Endothelial cell of umbilical vein (primary cell): ENCODE data around the gene CSNK1G1. TPM values are rescaled to one million over a fixed set of nuclear protein-coding genes. Genes with fewer than 3 reads are reported as not detected.

Source experiments
- BruUV-seq: library from RNA; stranded (reverse); fragments of 400-500 nt; replicated peaks from 2 replicates; lab custom pipeline; 2021; lab: Mats Ljungman, UMichigan
- CTCF ChIA-PET: fragments of 300-600, 350-600 bp; sonication (Branson Sonifier 250); formaldehyde crosslinking; loops from one replicate; lab custom pipeline; 2021; ENCODE audit warnings: antibody characterized with exemption, inconsistent platforms; lab: Charles Lee
- POLR2A ChIA-PET: fragments of 300-600, 350-600 bp; sonication (Branson Sonifier 250); formaldehyde crosslinking; loops from one replicate; lab custom pipeline; 2021; ENCODE audit warnings: antibody characterized with exemption, inconsistent platforms; lab: Charles Lee
- DNase-seq: peaks from one replicate; pipeline ENCODE4 v3.0.0-alpha.2; 2011; ENCODE audit warnings: low read depth, low spot score
- FAIRE-seq: peaks from 2 replicates; lab custom pipeline; 2011; peaks lifted over from hg19 to GRCh38; lab: Jason Lieb, UNC
- H2AFZ ChIP-seq: 2 replicates; pipeline ENCODE4 v1.6.0; 2012; ENCODE audit warnings: low read depth, low read length, control low read depth, inconsistent platforms
- H3K27ac ChIP-seq: 2 replicates; pipeline ENCODE4 v1.5.1; 2011; ENCODE audit warnings: low read depth, mild to moderate bottlenecking, control low read depth, low read length, moderate library complexity; ENCODE audit not compliant: insufficient read depth
- H3K27me3 ChIP-seq, 2 experiments: 2 replicates each; pipeline versions ENCODE4 v1.6.0 to v1.6.1; 2011; ENCODE audit warnings: low read length in 2 of 2, mixed read lengths in 1 of 2; ENCODE audit not compliant: control insufficient read depth in 2 of 2, insufficient read depth in 2 of 2
- H3K36me3 ChIP-seq, 2 experiments: 2 replicates in 1 of 2; 3 replicates in 1 of 2; pipeline ENCODE4 v1.5.1; 2011; ENCODE audit warnings: low read length in 2 of 2, mild to moderate bottlenecking in 1 of 2, moderate library complexity in 1 of 2; ENCODE audit not compliant: control insufficient read depth in 2 of 2, insufficient read depth in 2 of 2; ENCODE audit errors: extremely low read depth in 1 of 2
- H3K4me1 ChIP-seq: 3 replicates; pipeline ENCODE4 v1.5.1; 2011; ENCODE audit warnings: mild to moderate bottlenecking, low read length; ENCODE audit not compliant: control insufficient read depth, insufficient read depth; ENCODE audit errors: extremely low read depth
- H3K4me2 ChIP-seq: 2 replicates; pipeline ENCODE4 v1.6.1; 2011; ENCODE audit warnings: low read length, control low read depth, mixed read lengths; ENCODE audit not compliant: insufficient read depth
- H3K4me3 ChIP-seq, 3 experiments: fragments of 200-600 bp in 1 of 3; sonication (generic), shearing (Covaris generic) in 1 of 3; replicated peaks in 1 of 3; 2 replicates each; pipeline ENCODE4 v1.5.1; 2011 to 2016; ENCODE audit warnings: control low read depth in 3 of 3, low read length in 3 of 3, mild to moderate bottlenecking in 2 of 3, inconsistent platforms in 1 of 3, low read depth in 1 of 3, moderate library complexity in 1 of 3; ENCODE audit not compliant: insufficient read depth in 1 of 3
- H3K79me2 ChIP-seq: 2 replicates; pipeline ENCODE4 v1.6.0; 2012; ENCODE audit warnings: low read length, inconsistent platforms; ENCODE audit not compliant: control insufficient read depth, insufficient read depth
- H3K9ac ChIP-seq: replicated peaks from 2 replicates; pipeline ENCODE3; 2011; ENCODE audit warnings: low read length, control low read depth; ENCODE audit not compliant: insufficient read depth; ENCODE audit errors: extremely low read depth
- H3K9me1 ChIP-seq: replicated peaks from 3 replicates; pipeline ENCODE4 v1.6.0; 2011; ENCODE audit warnings: mild to moderate bottlenecking, low read length; ENCODE audit not compliant: control insufficient read depth, insufficient read depth; ENCODE audit errors: extremely low read depth
- H3K9me3 ChIP-seq: replicated peaks from 2 replicates; pipeline ENCODE4 v1.5.1; 2012; ENCODE audit warnings: low read length, inconsistent platforms; ENCODE audit not compliant: control insufficient read depth, insufficient read depth
- H4K20me1 ChIP-seq: replicated peaks from 2 replicates; pipeline ENCODE3; 2011; ENCODE audit warnings: mild to moderate bottlenecking, low read length; ENCODE audit not compliant: control insufficient read depth, insufficient read depth; ENCODE audit errors: extremely low read depth
- EZH2 ChIP-seq: IDR thresholded peaks from 2 replicates; pipeline ENCODE4 v1.6.1; 2012; ENCODE audit warnings: borderline replicate concordance, low read depth, mild to moderate bottlenecking, moderate library complexity, low read length, inconsistent platforms; ENCODE audit not compliant: severe bottlenecking
- FOS ChIP-seq: IDR thresholded peaks from 2 replicates; pipeline ENCODE4 v1.6.1; 2011; ENCODE audit warnings: mild to moderate bottlenecking, low read length, moderate library complexity, borderline replicate concordance; ENCODE audit not compliant: insufficient read depth
- GATA2 ChIP-seq: IDR thresholded peaks from 2 replicates; pipeline ENCODE4 v1.7.0; 2011; ENCODE audit warnings: low read depth, mild to moderate bottlenecking, moderate library complexity, mixed read lengths, low read length; ENCODE audit not compliant: insufficient read length, insufficient read depth
- JUN ChIP-seq: IDR thresholded peaks from 2 replicates; pipeline ENCODE4 v1.6.1; 2011; ENCODE audit warnings: borderline replicate concordance, low read depth; ENCODE audit not compliant: insufficient read length, insufficient read depth
- MYC ChIP-seq: IDR thresholded peaks from one replicate; pipeline ENCODE4 v1.6.1; 2011; ENCODE audit warnings: mild to moderate bottlenecking, low read depth, low read length
- POLR2A ChIP-seq: IDR thresholded peaks from 2 replicates; pipeline ENCODE4 v1.6.1; 2012; ENCODE audit warnings: low read depth, mild to moderate bottlenecking, control low read depth, low read length
- POLR2AphosphoS5 ChIP-seq: IDR thresholded peaks from 2 replicates; pipeline ENCODE4 v1.6.1; 2012; ENCODE audit warnings: low read depth, mild to moderate bottlenecking, control low read depth, low read length, moderate library complexity; ENCODE audit not compliant: insufficient read depth
- dilution Hi-C: fragments of 300-500 bp; cut with MboI; formaldehyde crosslinking; loops from one replicate; pipeline ENCODE4 v1.15.0; 2019; ENCODE audit warnings: low sequenced_read_pairs; ENCODE audit not compliant: extremely low pct_ligation_motif_present
- intact Hi-C: fragments of 100-400 bp; cut with micrococcal nuclease; formaldehyde crosslinking; loops from one replicate; pipeline ENCODE4 v1.10.0; 2022
- polyA plus RNA-seq, 4 experiments: library from polyadenylated mRNA; depleted of rRNA in 3 of 4; stranded (reverse) in 3 of 4; unstranded in 1 of 4; fragments of >200 nt; gene quantifications; 2 replicates each; pipeline versions ENCODE4 v1.2.1 to v1.2.3, GENCODE V29; 2011 to 2012; ENCODE audit warnings: missing spikeins in 1 of 4
- total RNA-seq: library from RNA; stranded (reverse); gene quantifications from 2 replicates; pipeline ENCODE4 v1.2.3, GENCODE V29; 2021
- TF ChIP-seq, protein P1 (sequence below): IDR thresholded peaks from 2 replicates; pipeline ENCODE4 v1.6.1; 2011; ENCODE audit not compliant: insufficient read depth, insufficient read length
- TF ChIP-seq, protein P2 (sequence below), 2 donors: IDR thresholded peaks; 1 replicate in 1 of 2; 2 replicates in 1 of 2; pipeline ENCODE4 v1.5.1; 2011; ENCODE audit warnings: low read length in 2 of 2, mild to moderate bottlenecking in 2 of 2, moderate library complexity in 2 of 2, control low read depth in 1 of 2, inconsistent platforms in 1 of 2, low read depth in 1 of 2; ENCODE audit not compliant: insufficient read depth in 1 of 2; ENCODE audit errors: extremely low read depth in 1 of 2

CSNK1G1 gene
- total and polyA plus RNA-seq, 2 donors (not counting 3 experiments of a cell fraction or from before 2014, with no cell fraction given): 9.0 to 31.7 TPM

DNA sequence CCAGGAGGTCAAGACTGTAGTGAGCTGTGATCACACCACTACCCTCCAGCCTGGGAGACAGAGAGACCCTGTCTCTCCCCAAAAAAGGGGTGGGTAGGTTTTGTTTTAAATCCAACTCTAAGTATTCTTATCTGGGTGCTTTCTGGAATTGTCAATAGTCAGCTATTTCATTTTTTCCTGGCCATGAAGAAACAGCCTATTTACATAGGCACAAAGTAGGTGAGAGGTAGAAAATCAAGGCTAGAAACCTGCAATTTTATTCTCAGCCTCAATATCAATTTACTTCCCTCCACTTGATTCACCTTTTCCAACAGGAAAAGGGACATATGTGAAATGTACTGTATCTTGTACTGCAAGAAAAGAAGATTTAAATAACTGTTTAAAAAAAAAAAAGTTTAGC, 45.9 kb downstream of the CSNK1G1 start:
- Histone ChIP-seq H3K9me1 (no peaks in the 10 kb centered on the region), H3K4me2 (no peak overlapping the region), H3K27me3 (no peaks in the 10 kb centered on the region), H3K36me3 (no peaks in the 10 kb centered on the region), H3K9ac (no peak overlapping the region), H3K79me2 (peaks cover 37% of the 10 kb centered on the region), H2AFZ (no peak overlapping the region), H3K9me3 (no peaks in the 10 kb centered on the region), H3K27ac (no peak overlapping the region), H3K4me1 (no peaks in the 10 kb centered on the region), H3K4me3 (no peak overlapping the region), H4K20me1 (peaks cover 3% of the 10 kb centered on the region)
- DNase-seq (no peak), FAIRE-seq (no peak)
- TF ChIP-seq POLR2AphosphoS5 (no peak), MYC (no peak), EZH2 (no peak), GATA2 (no peak), FOS (no peak), POLR2A (no peak), JUN (no peak)
- TF ChIP-seq, protein P1, sequence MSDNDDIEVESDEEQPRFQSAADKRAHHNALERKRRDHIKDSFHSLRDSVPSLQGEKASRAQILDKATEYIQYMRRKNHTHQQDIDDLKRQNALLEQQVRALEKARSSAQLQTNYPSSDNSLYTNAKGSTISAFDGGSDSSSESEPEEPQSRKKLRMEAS: no peak
- TF ChIP-seq, protein P2, sequence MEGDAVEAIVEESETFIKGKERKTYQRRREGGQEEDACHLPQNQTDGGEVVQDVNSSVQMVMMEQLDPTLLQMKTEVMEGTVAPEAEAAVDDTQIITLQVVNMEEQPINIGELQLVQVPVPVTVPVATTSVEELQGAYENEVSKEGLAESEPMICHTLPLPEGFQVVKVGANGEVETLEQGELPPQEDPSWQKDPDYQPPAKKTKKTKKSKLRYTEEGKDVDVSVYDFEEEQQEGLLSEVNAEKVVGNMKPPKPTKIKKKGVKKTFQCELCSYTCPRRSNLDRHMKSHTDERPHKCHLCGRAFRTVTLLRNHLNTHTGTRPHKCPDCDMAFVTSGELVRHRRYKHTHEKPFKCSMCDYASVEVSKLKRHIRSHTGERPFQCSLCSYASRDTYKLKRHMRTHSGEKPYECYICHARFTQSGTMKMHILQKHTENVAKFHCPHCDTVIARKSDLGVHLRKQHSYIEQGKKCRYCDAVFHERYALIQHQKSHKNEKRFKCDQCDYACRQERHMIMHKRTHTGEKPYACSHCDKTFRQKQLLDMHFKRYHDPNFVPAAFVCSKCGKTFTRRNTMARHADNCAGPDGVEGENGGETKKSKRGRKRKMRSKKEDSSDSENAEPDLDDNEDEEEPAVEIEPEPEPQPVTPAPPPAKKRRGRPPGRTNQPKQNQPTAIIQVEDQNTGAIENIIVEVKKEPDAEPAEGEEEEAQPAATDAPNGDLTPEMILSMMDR (IDR thresholded peaks at IDR 0.05; ENCODE audit: extremely low read depth in 1 of 2, insufficient read depth in 1 of 2, low read depth in 1 of 2, low read length in 2 of 2): no peak
- intact Hi-C loops (no loop called here), dilution Hi-C loops (no loop called here)
- CTCF ChIA-PET: interaction anchor here (1.0 to 1.4 kb wide), 4 partner anchors 9 to 100 kb away, joined by 3 to 4 read pairs (median 3); no protein-coding TSS in a partner anchor
- POLR2A ChIA-PET: no interaction called here
- BruUV-seq: no TSS peak
